DOHH2 (cell line): Measurements from ENCODE around the gene IGSF9.
"Not testable (repeated sequence)": the region's sequence is repeated elsewhere in the genome, so short reads cannot be mapped to it uniquely, and the experiment has no call there.

ENCODE experiments used
- H3F3A ChIP-seq: fragments of 200-600 bp; sonication (generic), shearing (Covaris generic); 2 replicates; pipeline ENCODE4 v1.6.0; 2016; ENCODE audit warnings: antibody characterized with exemption, mild to moderate bottlenecking; ENCODE audit not compliant: control insufficient read depth, insufficient read depth
- H3K27ac ChIP-seq: fragments of 200-600 bp; sonication (generic); 2 replicates; pipeline ENCODE4 v1.5.1; 2014; ENCODE audit warnings: low read depth, mild to moderate bottlenecking, low read length, moderate library complexity
- H3K27me3 ChIP-seq: fragments of 200-600 bp; sonication (generic); 2 replicates; pipeline ENCODE4 v1.6.1; 2014; ENCODE audit warnings: mild to moderate bottlenecking, low read length, mixed read lengths; ENCODE audit not compliant: control insufficient read depth
- H3K36me3 ChIP-seq: fragments of 200-600 bp; sonication (generic); 2 replicates; pipeline ENCODE4 v1.6.1; 2014; ENCODE audit warnings: mild to moderate bottlenecking, low read length, moderate library complexity, mixed read lengths; ENCODE audit not compliant: control insufficient read depth
- H3K4me1 ChIP-seq: fragments of 200-600 bp; sonication (generic); 2 replicates; pipeline ENCODE4 v1.6.1; 2014; ENCODE audit warnings: mild to moderate bottlenecking, low read length, mixed read lengths; ENCODE audit not compliant: control insufficient read depth
- H3K4me2 ChIP-seq: fragments of 200-600 bp; sonication (generic); 2 replicates; pipeline ENCODE4 v1.6.0; 2014; ENCODE audit warnings: mild to moderate bottlenecking, low read length, moderate library complexity
- H3K4me3 ChIP-seq: fragments of 200-600 bp; sonication (generic); 2 replicates; pipeline ENCODE4 v1.5.1; 2014; ENCODE audit warnings: mild to moderate bottlenecking, low read length, mixed read lengths
- H3K79me2 ChIP-seq: fragments of 200-600 bp; sonication (generic); 2 replicates; pipeline ENCODE4 v1.6.1; 2014; ENCODE audit warnings: mild to moderate bottlenecking, low read length, mixed read lengths; ENCODE audit not compliant: control insufficient read depth
- H3K9me2 ChIP-seq: fragments of 200-600 bp; sonication (generic); replicated peaks from 2 replicates; pipeline ENCODE4 v1.6.1; 2014; ENCODE audit warnings: mild to moderate bottlenecking, low read length, mixed read lengths; ENCODE audit not compliant: control insufficient read depth
- H3K9me3 ChIP-seq: fragments of 200-600 bp; sonication (generic); 2 replicates; pipeline ENCODE4 v1.6.1; 2014; ENCODE audit warnings: antibody characterized with exemption, low read length, mixed read lengths; ENCODE audit not compliant: control insufficient read depth, insufficient read depth
- H4K20me1 ChIP-seq: fragments of 200-600 bp; sonication (generic); 2 replicates; pipeline ENCODE4 v1.6.0; 2014; ENCODE audit warnings: low read depth, mild to moderate bottlenecking, antibody characterized with exemption, low read length, moderate library complexity; ENCODE audit not compliant: control insufficient read depth, insufficient read depth
- CTCF ChIP-seq: fragments of 200-600 bp; sonication (generic); IDR thresholded peaks from one replicate; pipeline ENCODE4 v1.5.1; 2014; ENCODE audit warnings: antibody characterized with exemption, mild to moderate bottlenecking, low read depth, low read length; ENCODE audit not compliant: poor library complexity, severe bottlenecking
- EZH2phosphoT487 ChIP-seq: fragments of 200-600 bp; sonication (generic); IDR thresholded peaks from 2 replicates; pipeline ENCODE4 v1.6.1; 2017; ENCODE audit warnings: borderline replicate concordance, mild to moderate bottlenecking, antibody characterized with exemption, low read length, moderate library complexity, mixed read lengths

IGSF9 gene

GRCh38 chr1:159906960-159907359 is 38.5 kb downstream of the IGSF9 start:
- H3K4me3 ChIP-seq = no peak overlapping the region
- TF ChIP-seq EZH2phosphoT487 (no peak), CTCF (no peak)
- no peaks in the 10 kb centered on the region for H3F3A ChIP-seq
- H3K27ac ChIP-seq = no peak overlapping the region
- no peaks in the 10 kb centered on the region for H3K9me3 ChIP-seq
- H3K4me2 ChIP-seq = no peak overlapping the region
- no peaks in the 10 kb centered on the region for H3K79me2 ChIP-seq
- peaks cover 12% of the 10 kb centered on the region for H3K4me1 ChIP-seq
- no peaks in the 10 kb centered on the region for H3K36me3 ChIP-seq
- no peaks in the 10 kb centered on the region for H4K20me1 ChIP-seq
- no peaks in the 10 kb centered on the region for H3K27me3 ChIP-seq
- no peaks in the 10 kb centered on the region for H3K9me2 ChIP-seq

- H3K27me3 ChIP-seq, H3K79me2 ChIP-seq, H3K9me2 ChIP-seq, H3K27ac ChIP-seq, H4K20me1 ChIP-seq, H3K4me1 ChIP-seq, H3K4me2 ChIP-seq, H3K36me3 ChIP-seq, H3K9me3 ChIP-seq, H3F3A ChIP-seq, H3K4me3 ChIP-seq: not testable (repeated sequence)
Measured at GRCh38 chr1:159904036-159904435, 41.4 kb downstream of the IGSF9 start.

GRCh38 chr1:159902541-159902940 is 42.9 kb downstream of the IGSF9 start:
- no peaks in the 10 kb centered on the region for H4K20me1 ChIP-seq
- H3K4me1 ChIP-seq = no peaks in the 10 kb centered on the region
- H3K79me2 ChIP-seq = no peaks in the 10 kb centered on the region
- H3K9me3 ChIP-seq = no peaks in the 10 kb centered on the region
- H3K36me3 ChIP-seq = no peaks in the 10 kb centered on the region
- no peaks in the 10 kb centered on the region for H3F3A ChIP-seq
- H3K4me2 ChIP-seq = no peak overlapping the region
- no peaks in the 10 kb centered on the region for H3K9me2 ChIP-seq
- no peak for TF ChIP-seq CTCF
- TF ChIP-seq EZH2phosphoT487 = no peak
- H3K27me3 ChIP-seq = no peaks in the 10 kb centered on the region
- no peak overlapping the region for H3K4me3 ChIP-seq
- no peak overlapping the region for H3K27ac ChIP-seq

GRCh38 chr1:159900755-159901360 is 44.6 kb downstream of the IGSF9 start:
- Histone ChIP-seq H3K9me3 (no peaks in the 10 kb centered on the region), H3K36me3 (no peaks in the 10 kb centered on the region), H3K27me3 (no peaks in the 10 kb centered on the region), H3K4me3 (no peak overlapping the region), H3K79me2 (no peaks in the 10 kb centered on the region), H3F3A (no peaks in the 10 kb centered on the region), H3K9me2 (no peaks in the 10 kb centered on the region), H4K20me1 (no peaks in the 10 kb centered on the region), H3K4me1 (no peaks in the 10 kb centered on the region), H3K4me2 (no peak overlapping the region), H3K27ac (no peak overlapping the region)
- no peak for TF ChIP-seq EZH2phosphoT487
- TF ChIP-seq CTCF = no peak
